GM18867 (cell line): Measurements from ENCODE around the gene ZNF652.
"Not testable (repeated sequence)": the region's sequence is repeated elsewhere in the genome, so short reads cannot be mapped to it uniquely, and the experiment has no call there.

Experiments used
- ATAC-seq: cut with Tn5 transposase; IDR thresholded peaks from one replicate; pipeline ENCODE4 v1.9.1; 2021; ENCODE audit warnings: mild to moderate bottlenecking, moderate library complexity; ENCODE audit not compliant: unreplicated experiment

The ZNF652 gene

DNA sequence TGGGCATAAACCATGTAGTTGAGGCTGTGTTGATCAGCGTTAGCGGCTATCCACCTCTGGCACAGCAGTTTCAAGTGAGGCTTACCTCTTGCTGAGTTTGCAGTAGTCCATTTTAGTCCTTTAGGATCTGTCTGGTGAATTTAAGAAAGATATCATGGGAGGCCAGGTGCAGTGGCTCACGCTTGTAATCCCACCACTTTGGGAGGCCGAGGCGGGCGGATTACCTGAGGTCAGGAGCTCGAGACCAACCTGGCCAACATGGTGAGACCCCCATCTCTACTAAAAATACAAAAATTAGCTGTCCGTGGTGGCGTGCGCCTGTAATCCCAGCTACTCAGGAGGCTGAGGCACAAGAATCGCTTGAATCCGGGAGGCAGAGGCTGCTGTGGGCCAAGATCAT is 86.1 kb downstream of the ZNF652 start:
- ATAC-seq = not testable (repeated sequence)

DNA sequence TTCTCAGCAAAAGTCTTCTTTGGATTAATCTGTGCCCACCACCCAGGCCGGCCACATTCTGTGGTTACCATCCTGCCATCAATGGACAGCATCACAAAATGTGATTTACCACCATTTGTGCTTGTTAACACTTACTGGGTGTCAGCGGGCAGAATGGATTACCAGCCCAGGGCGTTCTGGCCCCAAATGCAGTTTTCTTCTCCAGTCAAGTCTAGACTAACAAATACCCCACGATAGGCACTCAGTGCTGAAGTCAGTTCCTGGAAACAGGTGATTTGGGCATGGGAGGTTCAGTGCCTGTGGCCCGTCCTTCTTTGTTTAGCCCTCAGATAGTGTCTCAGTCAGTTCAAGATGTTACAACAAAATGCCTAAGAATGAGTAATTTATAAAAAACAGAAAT is 92.7 kb downstream of the ZNF652 start:
- no peak for ATAC-seq

DNA sequence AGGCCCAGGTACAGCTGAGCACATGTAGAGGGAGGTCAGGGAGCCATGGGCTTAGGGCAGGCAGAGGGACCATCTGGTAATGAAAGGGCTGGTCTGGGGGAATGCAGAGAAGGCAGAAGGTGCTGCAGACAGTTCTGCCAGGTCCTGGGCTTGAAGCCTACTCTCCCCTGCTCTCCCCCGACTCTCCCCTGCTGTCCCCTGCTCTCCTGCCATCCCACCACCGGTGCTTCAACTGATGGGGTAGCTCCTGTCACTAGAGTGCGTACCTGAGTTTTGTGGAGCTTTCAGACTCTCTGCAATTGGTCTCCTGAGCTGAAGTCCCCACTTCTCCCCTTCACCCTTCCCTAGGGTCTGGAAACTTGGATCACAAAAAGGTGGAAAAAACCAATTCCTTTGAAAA is 94.1 kb downstream of the ZNF652 start:
- ATAC-seq = no peak

DNA sequence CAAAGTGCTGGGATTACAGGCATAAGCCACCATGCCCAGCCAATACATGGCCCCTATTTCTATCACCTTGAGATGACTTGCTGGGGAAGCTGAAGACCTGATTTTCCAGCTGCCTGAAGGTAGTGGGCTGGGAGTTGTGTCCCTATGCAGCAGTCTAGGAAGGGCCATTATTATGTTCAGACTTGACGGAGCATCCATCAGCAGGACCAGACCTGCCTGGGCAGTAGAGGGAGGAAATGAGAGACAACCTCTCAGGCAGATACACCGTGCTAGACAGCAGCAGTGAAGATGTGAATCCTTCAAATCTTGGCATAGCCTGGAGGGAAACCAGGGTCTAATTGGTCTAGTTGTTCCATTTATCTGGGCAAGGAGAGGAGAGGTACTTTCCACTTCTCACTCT is 95.8 kb downstream of the ZNF652 start:
- no peak for ATAC-seq

DNA sequence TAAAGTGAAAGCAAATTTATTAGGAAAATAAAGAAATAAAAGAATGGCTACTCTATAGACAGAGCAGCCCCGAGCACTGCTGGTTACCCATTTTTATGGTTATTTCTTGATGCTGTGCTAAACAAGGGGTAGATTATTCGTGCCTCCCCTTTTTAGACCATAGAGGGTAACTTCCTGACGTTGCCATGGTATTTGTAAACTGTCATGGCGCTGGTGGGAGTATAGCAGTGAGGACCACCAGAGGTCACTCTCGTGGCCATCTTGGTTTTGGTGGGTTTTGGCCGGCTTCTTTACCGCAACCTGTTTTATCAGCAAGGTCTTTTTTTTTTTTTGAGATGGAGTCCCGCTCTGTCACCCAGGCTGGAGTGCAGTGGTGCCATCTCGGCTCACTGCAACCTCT is 100.5 kb downstream of the ZNF652 start:
- not testable (repeated sequence) for ATAC-seq

DNA sequence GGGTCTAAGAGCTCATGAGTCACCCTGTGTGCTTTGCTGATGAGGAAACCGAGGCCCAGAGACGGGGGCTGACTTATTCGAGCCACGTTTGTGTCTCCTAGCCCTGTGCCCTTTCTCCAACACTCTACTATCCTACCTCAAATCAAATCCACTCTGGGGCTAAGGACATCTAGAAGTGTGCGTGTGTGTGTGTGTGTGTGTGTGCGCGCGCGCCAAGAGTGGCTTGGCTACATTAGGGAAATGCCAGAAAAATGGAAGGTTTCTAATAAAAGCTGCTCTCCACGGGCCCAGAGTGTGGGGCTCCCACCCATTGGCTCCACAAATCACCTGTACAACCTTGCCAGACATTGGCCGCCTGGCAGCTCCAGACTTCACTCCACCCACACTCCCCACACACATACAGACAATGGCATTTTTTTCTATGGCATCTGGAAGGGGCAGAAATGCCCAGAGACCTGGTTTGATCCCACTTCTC is 101.2 kb downstream of the ZNF652 start:
- ATAC-seq = no peak

DNA sequence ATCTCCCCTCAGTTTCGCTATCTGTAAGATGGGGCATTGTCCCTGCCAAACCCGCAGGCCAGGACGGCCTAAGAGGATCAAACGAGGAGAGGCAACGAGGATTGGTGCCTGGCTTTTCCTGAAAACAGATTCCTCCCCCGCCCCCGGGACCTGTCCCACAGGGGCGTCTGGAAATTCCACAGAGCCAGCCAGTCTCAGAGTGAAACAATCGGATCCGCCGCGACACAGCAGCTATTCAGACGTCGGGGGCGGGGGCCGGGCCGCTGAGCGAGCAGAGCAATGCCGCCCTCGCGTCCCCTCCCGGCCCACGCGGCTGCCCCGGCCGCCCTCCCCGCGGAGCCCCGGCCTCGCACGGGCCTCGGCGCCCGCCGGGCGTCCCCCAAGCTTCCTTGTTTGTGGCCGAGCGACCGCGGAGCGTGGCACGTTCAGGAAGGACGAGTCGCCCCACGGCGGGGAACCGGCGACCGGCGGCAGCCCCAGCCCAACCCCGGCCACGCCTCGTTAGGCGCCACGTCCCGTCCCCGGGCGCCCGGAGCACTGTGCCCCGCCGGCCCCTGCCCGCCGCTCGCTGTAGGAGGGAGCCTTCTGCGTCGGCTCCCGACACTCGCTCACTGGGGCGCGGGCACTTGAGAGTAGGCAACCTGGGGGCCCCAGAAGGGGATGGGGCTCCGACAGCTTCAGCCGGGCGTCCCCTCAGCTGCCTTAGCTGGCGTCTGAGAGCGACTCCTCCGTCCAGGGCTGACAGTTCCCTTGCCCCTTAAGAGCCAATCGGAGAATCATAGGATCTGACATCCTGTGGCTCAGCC is 101.8 kb downstream of the ZNF652 start:
- peak; percentile 51 for ATAC-seq

DNA sequence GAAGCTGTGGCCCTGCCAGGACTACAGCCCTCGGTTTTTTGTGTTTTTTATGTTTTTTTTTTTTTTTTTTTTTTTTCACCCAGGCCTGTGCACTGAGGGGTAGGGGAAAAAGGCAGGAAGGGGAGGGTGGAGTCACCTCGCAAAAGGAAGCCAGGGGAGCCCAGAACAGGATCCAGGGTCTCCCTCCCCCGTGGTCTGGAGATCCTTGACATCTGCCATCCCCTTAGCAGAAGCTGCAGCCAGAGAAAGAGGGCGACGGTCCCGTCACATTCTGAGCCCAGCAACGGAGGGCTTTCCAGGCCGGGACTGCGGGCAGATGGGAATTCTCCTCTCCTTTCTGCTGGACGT is 102.4 kb downstream of the ZNF652 start:
- no peak for ATAC-seq

DNA sequence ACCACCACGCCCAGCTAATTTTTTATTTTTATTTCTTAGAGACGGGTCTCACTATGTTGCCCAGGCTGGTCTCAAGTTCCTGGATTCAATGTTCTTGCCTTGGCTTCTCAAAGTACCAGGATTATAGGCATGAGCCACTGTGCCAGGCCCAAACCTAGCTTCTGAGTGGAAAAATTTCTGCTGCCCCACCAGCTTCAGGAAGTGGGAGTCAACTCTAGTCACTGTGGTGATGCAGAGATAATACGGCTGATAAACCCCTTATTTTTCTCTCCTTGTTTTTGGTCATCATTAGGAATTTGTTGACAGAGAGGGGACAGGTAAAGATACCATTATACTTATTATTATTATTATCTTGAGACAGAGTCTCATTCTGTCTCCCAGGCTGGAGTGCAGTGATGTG is 103.7 kb downstream of the ZNF652 start:
- ATAC-seq = no peak

DNA sequence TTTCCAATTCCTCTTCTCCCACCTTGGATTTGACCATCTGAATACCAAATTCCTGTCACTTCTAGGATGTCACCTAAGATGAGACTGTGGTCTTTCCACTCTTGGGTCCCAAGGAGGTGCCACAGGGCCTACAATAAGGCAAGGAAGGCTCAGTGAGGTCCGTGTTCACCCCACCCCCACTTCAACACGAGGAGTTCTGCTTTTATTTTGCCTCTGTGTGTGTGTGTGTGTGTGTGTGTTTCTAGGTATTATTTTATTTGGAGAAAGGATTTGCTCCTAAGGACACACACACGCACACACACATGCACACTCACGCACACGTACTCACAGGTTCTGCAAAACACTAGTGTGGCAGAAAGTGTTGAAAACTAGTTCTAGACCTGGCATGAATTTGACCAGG is 106.9 kb downstream of the ZNF652 start:
- ATAC-seq = no peak

DNA sequence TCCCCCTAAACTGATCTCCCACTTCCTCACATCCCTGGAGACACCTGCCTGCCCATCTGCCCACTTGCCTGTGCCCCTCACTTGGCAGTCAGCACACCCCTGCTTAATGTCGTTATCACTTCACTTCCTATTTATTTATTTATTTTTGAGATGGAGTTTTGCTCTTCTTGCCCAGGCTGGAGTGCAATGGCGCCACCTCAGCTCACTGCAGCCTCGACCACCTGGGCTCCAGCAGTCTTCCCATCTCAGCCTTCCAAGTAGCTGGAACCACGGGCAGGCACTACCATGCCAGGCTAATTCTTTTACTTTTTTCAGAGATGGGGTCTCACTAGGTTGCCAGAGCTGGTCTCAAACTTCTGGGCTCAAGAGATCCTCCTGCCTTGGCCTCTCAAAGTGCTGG is 108.0 kb downstream of the ZNF652 start:
- no peak for ATAC-seq

DNA sequence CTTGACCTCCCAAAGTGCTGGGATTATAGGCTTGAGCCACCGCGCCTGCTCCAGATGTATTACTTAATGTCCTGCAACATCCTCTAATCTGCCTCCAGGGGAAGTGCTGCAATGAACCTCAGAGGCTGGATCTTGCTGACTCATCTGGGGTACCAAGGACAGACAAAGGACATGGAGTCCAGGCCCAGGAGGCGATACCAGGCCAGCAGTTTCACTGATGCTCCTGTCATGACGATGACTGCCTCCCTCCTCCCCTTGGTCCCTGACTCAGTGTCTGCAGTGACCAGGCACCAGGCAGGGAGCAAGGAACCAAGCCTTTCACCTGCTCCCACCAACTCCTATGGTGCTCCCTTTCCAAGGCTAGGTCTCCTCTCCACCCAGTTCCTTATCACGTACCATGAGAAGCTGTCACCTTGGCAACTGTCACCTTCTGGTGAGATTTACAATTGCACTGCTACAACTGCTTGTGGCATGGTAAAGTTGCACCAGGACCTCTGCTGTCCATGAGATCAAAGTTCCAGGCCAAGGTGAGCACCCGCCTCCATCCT is 109.8 kb downstream of the ZNF652 start:
- ATAC-seq = no peak

DNA sequence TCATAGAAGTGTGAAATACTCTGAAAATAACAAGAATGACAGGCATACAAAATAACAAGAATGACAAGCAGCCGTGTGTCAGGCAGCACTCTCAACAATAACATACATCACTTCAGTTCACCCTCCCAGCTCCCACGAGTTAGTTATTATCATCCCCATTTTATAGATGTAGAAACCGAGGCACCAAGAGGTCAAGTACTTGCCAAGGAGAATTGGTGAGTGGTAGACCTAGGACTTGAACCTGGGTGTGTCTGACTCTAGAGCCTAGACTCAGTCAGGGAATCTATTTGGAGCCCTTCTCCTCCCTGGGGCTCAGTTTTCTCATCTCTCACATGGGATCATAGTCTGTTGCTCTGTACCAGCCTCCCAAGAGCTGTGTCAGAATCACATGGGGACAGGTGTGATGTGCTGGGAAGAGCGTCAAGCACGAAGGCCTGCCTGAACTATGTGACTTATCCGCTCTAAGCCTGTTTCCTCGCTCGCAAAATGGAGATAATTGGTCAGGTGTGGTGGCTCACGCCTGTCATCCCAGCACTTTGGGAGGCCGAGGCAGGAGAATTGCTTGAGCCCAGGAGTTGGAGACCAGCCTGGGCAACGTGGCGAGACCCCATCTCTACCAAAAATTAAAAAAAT is 112.0 kb downstream of the ZNF652 start:
- ATAC-seq = no peak

DNA sequence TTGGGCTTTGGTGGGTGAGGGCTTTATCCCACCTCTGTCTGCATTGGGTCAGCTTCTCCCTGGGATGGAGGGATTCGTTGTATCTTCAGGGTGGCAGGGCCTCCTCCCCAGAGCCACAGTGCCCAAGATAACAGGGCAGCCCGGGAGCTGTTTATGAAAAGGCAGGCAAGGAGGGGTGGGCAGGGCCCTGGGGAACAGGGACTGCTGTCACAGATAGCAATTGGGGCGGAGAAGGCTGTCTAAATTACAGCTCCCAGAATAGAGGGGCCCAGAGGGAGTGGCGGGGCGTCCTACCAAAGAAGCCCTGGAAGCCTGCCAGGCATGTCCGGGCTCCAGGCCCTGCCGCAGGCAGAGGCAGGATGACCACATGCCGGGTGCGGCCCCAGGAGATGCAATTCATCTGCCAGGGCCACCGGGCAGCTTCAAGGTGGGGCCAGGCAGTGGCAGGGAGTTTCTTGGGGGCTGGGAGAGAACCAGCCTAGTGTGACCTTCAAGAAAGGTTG is 112.7 kb downstream of the ZNF652 start:
- ATAC-seq = no peak

DNA sequence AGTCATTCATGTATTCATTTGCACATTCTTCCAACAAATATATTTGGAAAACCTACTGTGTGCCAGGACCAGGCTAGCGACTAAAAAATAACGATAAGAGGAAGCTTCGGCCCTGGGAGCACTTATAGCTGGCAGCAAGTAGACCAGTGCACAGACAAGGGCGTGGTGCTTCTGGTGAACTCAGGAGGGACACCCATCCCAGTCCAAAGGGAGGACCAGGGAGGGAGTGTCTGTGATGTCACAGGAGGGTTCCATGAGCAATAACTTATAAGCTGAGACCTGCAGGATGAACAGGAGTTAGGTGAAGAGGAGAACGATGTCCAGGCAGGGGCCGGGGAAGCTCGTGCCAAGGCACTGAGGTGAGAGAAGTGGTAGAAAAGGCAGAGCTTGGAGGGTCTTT is 114.1 kb downstream of the ZNF652 start:
- ATAC-seq = no peak

DNA sequence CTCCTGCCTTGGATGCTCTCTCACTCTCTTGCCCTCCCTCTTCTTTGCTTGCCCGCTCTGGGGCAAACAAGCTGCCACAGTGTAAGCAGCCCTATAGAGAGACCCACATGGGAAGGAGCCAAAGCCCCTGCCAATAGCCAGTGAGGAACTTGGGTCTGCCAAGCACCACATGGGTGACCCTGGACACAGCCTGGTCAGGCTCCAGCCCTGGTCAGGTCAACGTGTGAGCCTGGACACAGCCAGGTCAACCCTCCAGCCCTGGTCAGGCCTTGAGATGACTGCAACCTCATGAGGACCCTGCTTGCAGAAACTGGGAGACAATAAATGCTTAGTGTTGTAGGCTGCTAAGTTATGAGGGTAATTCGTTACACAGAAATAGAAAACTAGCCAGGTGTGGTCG is 117.2 kb downstream of the ZNF652 start:
- no peak for ATAC-seq
